Adipose tissue (tissue), 3 donors: ENCODE results near the gene MBL2. TPM values are rescaled to one million over a fixed set of nuclear protein-coding genes. Genes with fewer than 3 reads are reported as not detected.

ENCODE experiments used
- H3K27ac ChIP-seq: one replicate; pipeline ENCODE4 v1.5.1; 2013; ENCODE audit warnings: low read depth, low read length
- WGBS, 3 donors: extraction: QIAGEN DNeasy Blood & Tissue Kit; methylation state at CpG; one replicate each; pipeline ENCODE4 v1.1.7; 2013; 5-methylcytosine and 5-hydroxymethylcytosine counted together
- polyA plus RNA-seq, 3 donors: library from polyadenylated mRNA; stranded (reverse); fragments of 200-250 nt; gene quantifications; one replicate each; pipeline ENCODE4 v1.2.3, GENCODE V29; 2013
- donor health status: healthy with polysubstance abuse.
- donor health status: Bipolar disorder and iron deficiency.
- donor health status: healthy.

Gene MBL2
- polyA plus RNA-seq = not detected

- H3K27ac ChIP-seq = no peak within 1 kb of the TSS
- WGBS, 3 donors = 89 to 93% (median 89%) methylated on average over 3 of the region's 3 CpGs
Observed at GRCh38 chr10:52772623-52773022, at the start of gene MBL2. MBL2 (minus strand) TSS chr10:52772784; CDS start chr10:52771635, 1,149 bp downstream.

- no peak overlapping the region for H3K27ac ChIP-seq
- 60 to 77% (median 70%) methylated on average over 1 of the region's 1 CpG for WGBS, 3 donors
Observed at GRCh38 chr10:52820309-52820708, 47.7 kb upstream of the MBL2 start.

GRCh38 chr10:52818019-52818418 lies 45.4 kb upstream of the MBL2 start:
- WGBS, 3 donors = 37 to 52% (median 49%) methylated on average over 3 of the region's 3 CpGs
- H3K27ac ChIP-seq = no peak overlapping the region

DNA sequence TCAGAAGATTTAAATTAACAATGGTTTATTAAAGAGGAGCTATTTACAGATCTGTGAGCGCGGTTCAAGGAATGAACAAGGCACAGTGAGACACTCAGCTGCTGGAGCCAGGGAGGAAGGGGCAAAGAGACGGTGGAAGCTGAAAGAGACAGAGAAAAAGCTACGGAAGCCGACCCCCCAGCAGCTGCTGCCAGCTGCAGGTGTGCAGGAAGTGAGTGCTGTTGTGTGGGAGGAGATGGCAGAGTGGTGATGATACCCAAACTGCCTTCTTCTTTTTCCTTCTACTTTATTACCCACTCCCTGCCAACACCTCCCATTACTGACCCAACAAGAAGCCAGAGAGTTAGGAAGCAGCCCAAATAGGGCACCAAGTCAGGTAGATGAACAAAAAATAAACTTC lies 41.9 kb upstream of the MBL2 start:
- 49 to 67% (median 56%) methylated on average over 5 of the region's 5 CpGs for WGBS, 3 donors
- H3K27ac ChIP-seq = no peak overlapping the region

DNA sequence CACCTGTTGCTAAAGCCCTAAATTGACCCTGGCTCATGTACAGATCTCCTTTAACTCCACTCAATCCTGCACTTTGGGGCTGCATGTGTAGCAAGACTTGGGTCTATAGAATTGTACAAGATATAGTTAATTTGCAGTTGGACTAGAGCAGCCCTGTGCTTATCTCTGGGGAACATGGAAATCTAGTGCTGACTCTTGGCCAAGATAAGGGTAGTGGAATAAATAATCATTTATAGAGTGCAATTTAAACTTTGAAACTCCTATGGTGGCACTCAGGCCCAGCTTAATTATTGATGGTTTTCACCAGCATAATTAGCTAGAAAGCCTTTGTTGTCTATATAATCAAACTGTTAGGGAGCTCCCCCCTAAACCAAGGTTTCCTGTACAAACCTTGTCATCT lies 39.2 kb upstream of the MBL2 start:
- no peak overlapping the region for H3K27ac ChIP-seq

GRCh38 chr10:52810761-52811160 lies 38.2 kb upstream of the MBL2 start:
- 71 to 82% (median 80%) methylated on average over 2 of the region's 2 CpGs for WGBS, 3 donors
- H3K27ac ChIP-seq = no peak overlapping the region

GRCh38 chr10:52807803-52808202 lies 35.2 kb upstream of the MBL2 start:
- no peak overlapping the region for H3K27ac ChIP-seq
- WGBS, 3 donors = 47 to 76% (median 64%) methylated on average over 2 of the region's 2 CpGs

DNA sequence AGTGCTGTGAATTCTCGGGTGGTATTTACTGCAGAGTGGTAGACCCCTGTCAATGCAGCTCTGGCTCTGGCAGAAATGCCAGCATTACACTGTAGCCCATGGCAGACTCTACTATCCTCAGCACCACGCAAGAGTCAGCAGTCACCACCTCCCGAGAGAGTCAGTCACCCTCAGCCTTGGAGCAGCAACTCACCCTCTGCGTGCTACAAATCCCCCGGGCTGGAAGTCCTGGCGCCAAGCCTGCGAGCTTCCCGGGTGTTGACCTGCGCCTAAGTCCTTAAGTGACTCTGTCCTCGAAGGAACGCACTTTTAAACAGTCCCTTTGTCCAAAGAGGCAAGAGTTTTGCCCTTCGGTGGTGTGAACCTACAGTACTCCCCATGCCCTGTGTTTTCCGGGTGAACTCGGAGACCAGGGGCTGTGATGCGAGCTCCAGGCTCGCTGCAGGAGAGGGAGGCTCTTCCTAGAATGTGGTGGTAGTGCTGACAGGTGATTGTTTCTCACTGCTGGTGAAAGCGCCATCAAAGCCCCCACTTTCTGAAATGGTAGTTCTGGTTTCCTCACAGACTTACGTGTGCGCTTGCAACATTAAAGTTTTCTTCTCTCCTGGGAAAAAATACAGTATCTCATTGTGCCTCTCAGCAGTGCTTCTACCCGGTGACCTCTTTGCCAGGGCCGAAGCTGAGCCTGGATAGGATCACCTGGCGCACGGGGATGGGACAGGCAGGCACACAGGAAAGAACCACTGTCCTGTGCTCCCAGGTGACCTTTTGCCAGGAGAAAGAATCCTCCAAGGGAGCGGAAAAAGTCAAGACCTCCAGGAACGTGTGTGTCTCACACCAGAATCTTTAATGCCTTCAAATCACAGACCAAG lies 33.1 kb upstream of the MBL2 start:
- H3K27ac ChIP-seq = no peak overlapping the region
- 75 to 76% (median 75%) methylated on average over 24 to 25 of the region's 25 CpGs for WGBS, 3 donors

- H3K27ac ChIP-seq = no peak overlapping the region
- 19 to 33% (median 32%) methylated on average over 1 of the region's 1 CpG for WGBS, 3 donors
Observed at GRCh38 chr10:52801947-52802346, 29.4 kb upstream of the MBL2 start.

- WGBS, 3 donors = 82 to 88% (median 87%) methylated on average over 5 of the region's 5 CpGs
- no peak overlapping the region for H3K27ac ChIP-seq
Observed at GRCh38 chr10:52786098-52786497, 13.5 kb upstream of the MBL2 start.

- H3K27ac ChIP-seq = no peak overlapping the region
- 12 to 79% (median 37%) methylated on average over 3 of the region's 3 CpGs for WGBS, 3 donors
Observed at GRCh38 chr10:52785418-52785817, 12.8 kb upstream of the MBL2 start.

DNA sequence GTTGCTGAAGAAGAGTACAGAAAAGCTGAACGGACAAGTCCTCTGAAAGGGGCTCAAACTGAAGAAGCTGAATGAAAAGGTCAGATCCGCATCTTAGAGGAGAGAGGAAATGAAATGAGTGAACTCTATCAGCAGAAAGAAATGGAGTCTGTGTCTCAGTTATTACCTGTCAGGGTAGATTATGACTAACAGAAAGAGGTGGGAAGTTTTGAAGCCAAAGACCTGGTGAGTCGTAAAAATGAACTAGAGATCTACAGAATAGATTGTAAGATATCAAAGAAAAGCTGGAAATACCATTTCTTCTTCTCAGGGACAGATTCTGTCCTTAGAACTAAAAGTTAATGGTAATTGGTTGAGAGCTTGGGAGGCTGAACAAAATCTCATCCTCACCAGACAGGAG lies 11.1 kb upstream of the MBL2 start:
- H3K27ac ChIP-seq = no peak overlapping the region
- 81 to 92% (median 84%) methylated on average over 3 of the region's 3 CpGs for WGBS, 3 donors

DNA sequence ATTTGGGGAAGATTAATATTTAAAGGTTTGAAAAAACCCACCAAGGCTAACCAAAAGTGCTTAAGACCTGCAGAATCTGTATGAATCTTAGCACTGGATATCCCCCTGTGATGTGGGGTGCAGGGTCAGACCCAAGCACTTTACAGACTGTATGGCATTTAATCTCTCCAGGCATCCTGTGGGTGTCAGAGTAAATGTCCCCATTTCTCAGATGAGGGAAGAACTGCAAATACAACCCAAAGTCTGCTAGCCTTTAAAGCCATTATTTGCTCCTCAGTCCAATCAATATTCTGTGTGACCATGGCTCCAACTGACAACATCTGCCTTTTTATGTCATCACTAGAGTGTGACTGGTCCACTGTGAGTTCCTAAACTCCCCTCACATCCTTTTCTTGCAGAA lies 10.0 kb upstream of the MBL2 start:
- no peak overlapping the region for H3K27ac ChIP-seq

- WGBS, 3 donors = 35 to 47% (median 46%) methylated on average over 6 of the region's 6 CpGs
- H3K27ac ChIP-seq = no peak overlapping the region
Observed at GRCh38 chr10:52780391-52781155, 8.0 kb upstream of the MBL2 start.

DNA sequence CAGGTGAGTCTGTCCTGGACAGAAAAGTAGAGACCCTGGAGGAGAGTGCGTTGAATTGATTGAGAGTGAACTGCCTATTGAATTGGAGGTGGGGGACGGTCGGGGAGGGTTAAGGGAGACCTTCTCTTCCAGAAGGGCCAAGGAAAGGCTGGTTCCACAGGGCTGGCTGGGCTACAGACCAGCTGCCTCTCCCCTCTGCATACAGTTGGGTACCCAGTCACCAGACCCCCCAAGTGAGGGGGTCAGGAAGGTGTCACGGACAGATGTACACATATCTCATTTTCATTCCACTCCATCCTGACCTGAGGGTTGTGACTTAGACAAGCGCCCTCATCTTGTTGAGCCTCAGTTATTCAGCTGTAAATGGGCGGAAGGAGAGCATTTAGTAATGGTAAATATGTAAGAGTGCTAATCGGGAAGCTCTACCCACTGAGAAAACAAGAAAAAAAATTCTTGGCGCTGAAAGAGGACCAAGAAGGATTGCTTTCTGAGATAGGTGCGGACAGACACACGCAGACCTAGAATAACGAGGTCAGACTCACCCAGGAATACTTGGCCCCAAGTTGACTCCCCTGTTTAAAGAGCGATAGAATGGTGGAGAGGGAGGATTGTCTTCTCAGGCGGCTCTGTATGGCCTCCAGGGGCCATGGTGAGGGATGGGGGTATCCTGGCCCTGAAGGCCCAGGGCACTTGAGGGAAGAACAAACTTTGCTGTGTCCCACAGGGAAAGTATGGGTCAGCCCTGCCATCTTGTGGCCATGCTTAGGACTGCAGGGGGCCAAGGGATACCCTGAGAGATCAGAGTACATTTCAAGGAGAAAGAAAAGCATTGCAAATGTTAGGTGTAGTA lies 7.2 kb upstream of the MBL2 start:
- 68 to 79% (median 79%) methylated on average over 13 of the region's 13 CpGs for WGBS, 3 donors

DNA sequence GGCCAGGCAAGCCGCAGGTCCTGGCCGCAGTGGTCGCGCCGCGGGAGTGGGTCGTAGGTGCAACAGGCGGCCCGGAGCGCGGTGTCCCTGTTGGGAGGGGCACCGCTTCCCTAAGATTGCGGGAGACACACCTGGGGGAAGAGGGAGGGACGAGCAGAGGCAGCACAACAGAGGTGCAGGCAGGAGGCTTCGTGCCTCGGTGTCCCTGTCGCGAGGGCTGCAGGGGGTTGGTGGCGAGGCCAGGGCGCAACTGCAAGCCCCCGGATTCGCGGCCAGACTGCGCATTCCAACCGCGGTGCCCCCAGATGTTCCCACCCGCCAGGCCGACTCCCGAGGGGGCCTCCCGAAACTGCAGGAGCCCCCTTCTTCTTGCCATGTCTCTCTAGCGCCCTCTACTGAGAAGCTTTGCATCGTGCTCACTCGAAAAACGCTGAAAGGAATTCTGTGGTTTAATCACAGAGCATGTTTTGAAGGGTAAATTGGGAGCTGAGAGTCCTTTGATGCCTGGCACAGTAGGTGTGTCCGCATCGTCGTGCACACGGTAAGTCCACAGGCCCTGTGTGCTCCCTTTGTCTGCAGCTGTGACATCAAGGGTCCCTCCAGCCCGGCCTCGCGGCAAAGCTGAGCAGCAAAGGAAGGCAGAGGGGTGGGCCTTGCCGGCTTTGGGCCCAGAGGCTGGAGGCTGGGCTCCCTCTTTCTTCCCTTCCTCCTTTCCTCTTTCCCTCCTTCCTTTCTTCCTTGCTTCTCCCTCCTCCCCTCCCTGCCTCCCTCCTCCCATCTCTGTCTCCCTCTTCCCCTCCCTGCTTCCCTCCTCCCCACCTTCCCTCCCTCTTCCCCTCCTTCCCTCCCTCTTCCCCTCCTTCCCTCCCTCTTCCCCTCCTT lies 6.2 kb upstream of the MBL2 start:
- no peak overlapping the region for H3K27ac ChIP-seq
- 39 to 45% (median 41%) methylated on average over 40 to 42 of the region's 42 CpGs for WGBS, 3 donors

More for the DNA sequence above, 7.2 kb upstream of the MBL2 start:
- no peak overlapping the region for H3K27ac ChIP-seq

DNA sequence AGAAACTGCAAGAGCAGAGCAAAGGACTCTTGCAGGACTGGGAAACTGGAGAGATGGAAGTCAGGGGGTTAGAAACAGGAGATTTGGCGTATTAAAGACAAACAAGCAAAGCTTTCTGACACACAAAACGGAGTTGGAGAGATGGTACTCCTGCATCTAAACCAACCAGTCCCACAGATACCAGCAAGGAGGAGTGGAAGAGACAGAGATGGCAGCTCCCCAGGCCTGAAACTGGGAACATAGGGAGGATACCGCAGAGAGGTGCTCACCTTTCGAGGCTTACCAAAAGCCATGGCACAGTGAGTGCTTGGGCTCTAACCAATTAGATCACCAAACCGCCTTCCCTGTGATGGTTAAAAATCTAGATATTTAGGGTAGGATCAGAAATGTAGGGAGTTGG lies 4.8 kb upstream of the MBL2 start:
- WGBS, 3 donors = 73 to 92% (median 85%) methylated on average over 5 of the region's 5 CpGs
- H3K27ac ChIP-seq = no peak overlapping the region

DNA sequence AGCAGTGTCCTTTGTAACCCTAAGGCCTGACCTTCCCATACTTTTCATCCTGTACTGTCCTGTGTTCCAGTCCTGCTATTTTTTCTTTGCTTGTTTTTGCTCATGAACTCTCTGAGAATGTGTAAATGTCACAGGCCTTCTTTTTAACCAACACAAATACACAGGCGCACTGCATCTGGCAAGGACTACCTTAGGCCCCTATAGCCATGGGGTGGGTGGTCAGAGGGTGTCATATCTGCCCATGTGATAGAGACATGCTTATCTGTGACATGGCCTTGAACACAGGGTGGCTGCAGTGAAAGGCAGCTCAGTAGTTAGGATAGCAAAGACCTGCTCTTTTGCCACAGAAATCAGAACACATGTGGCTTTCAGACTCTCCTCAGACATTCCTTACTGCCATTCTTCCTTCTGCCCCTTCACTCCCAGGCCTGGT lies 3.9 kb upstream of the MBL2 start:
- 0% methylated on average over 1 of the region's 1 CpG for WGBS, 3 donors
- no peak overlapping the region for H3K27ac ChIP-seq
